DMS 273 (cell line): ENCODE data around the gene SLC25A43.
"Not testable (repeated sequence)": the region's sequence is repeated elsewhere in the genome, so short reads cannot be mapped to it uniquely, and the experiment has no call there.

Experiments
- DNase-seq: peaks from one replicate; lab custom pipeline; 2025; ENCODE audit not compliant: unreplicated experiment; lab: John Stamatoyannopoulos, UW

Gene SLC25A43

DNA sequence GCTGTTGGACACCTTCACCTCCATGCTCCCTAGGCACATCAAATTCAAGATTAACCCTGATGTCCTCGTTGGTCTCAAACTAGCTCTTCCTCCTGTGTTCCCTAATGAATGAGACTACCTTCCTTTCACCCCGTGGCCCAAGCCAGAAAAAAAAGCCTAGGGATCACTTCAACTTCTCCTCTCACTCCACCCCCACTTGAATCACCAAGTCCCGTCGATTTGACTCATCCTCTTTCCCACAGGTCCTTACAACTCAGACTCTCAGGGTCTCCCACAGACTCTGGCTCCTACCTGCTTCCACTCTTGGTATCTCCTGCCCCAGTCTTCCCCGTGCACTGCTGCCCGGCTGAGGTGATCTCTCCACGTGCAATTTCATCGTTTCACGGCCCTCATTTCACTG is 8.5 kb downstream of the SLC25A43 start:
- no peak for DNase-seq

DNA sequence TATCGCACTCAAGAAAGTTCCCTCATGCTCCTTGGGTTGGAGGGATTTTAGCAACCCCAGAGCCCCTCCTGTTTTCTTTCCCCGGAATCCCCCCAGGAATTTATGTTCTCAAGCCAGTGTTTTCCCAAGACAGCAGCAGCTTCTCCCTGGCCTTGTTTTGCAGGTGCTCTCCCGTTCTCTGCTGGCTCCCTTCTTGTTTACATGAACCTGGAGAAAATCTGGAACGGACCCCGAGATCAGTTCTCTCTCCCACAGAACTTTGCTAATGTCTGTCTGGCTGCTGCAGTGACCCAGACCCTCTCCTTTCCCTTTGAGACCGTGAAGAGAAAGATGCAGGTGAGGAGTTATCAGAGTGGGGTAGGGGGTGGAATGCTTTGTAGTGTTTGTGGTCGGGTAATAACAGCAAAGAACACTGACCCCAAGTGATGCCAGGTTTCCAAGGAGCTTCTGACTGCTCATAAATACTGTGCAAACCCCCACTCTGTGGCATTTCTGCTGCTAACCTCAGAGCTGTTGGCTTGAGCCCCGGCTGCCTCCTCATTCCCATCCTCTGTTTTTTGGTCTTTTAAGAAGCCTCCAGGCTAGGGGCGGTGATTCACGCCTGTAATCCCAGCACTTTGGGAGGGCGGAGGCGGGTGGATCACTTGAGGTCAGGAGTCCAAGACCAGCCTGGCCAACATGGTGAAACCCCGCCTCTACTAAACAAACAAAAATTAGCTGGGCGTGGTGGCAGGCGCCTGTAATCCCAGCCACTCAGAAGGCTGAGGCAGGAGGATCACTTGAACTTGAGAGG is 11.1 kb downstream of the SLC25A43 start:
- no peak for DNase-seq

DNA sequence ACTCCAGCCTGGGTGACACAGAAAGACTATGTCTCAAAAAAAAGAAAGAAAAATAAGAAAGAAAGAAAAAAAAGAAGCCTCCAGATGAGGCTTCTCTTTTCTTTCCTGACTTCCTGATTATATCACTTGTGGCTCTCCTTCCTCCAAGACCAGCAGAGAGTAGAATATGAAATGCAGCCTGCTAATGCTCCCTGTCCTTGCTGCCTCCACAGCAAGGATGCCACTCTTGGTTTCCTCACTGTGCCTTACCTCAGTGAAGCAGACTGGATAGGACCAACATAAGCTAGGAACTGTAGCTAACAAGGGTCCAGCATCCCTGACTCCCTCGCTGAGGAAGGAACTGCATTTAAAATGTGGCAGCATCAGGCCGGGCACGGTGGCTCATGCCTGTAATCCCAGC is 11.7 kb downstream of the SLC25A43 start:
- no peak for DNase-seq

DNA sequence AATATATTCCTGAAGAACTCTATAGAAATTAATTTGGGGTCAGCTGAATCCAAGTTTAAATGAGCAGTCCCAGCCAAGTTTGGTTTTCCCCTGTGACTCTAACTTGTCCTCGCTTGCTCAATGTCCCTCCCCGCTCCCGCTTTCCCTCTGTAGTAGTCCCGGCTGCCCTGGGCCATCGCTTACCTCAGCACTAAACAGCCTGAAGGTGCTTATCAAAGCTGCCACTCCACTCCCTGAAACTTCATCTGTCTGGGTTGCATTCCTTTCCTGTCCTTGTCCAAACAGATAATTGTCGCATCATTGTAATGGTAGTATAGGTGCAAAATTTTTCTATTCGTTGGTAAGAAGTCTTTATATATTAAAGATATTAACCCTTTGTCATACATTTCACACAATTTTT is 12.8 kb downstream of the SLC25A43 start:
- no peak for DNase-seq

DNA sequence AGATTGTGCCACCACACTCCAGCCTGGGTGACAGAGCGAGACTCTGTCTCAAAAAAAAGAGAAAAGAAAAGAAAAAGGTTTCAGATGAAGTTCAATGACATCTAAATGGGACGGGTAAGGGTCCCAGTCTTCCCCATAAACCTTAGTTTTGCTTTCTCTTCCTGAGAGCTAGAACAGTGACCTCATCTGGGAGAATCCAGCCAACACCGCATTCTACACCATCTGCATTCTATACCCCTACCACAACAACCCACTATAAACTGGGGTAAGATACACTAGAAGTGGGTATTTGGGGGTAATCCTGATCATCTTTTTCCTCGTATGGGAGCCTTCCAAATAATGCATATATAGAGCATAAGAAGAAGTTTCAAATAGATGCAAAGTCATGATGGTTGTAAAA is 18.2 kb downstream of the SLC25A43 start:
- no peak for DNase-seq

DNA sequence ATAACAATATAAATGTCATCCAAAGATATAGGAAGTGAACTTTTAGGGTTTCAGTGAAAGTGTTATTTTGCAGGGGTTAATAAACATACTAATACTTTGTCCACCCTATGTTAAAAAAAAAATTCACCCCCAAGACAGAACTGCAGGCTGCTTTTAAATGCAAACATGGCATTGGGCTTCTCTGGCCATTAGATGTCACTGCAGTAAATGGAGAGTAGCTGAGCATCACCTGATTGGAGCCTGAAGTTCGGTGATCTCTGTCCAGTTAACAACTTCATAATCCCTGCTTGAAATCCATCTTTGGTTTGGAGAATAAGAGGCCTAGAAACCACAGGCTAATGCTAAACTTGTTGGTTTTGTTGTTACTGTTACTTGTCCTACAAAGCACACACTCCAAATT is 18.7 kb downstream of the SLC25A43 start:
- DNase-seq, result peak; percentile 20

DNA sequence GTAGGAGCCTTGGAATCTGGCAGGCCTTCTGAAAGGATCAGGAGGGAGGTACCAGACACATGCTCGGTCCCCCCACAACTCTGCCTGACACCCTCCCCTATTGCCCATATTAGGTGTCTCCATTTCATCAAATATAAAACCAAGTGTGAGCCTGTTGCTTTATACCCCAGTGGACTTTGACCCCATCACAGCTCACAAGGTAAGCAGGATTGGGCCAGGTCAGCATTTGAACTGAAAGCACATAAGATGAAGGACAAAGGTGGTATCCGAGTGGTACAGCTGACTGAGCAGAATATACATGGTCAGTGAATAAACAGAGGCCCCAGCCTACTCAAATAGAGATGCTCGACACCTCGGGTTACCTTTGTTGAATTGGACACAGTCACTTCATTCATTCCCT is 20.0 kb downstream of the SLC25A43 start:
- DNase-seq, result no peak

DNA sequence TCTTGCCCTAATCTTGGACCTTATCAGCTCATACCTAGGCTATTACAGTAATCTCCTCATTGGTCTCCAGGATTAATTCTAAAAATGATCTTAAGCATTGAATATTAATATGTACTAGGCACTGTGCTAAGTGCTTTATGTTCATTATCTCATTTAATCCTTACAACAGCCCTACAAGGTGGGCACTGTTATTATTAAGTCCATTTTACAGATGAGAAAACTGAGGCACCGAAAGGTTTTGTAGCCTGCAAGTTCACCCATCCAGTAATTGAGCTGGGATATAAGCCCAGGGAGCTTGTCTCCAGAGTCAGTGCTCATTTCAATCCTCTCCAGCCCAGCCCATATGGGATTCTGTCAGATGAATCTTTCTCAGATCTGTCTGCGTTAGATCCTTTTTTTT is 20.8 kb downstream of the SLC25A43 start:
- no peak for DNase-seq

DNA sequence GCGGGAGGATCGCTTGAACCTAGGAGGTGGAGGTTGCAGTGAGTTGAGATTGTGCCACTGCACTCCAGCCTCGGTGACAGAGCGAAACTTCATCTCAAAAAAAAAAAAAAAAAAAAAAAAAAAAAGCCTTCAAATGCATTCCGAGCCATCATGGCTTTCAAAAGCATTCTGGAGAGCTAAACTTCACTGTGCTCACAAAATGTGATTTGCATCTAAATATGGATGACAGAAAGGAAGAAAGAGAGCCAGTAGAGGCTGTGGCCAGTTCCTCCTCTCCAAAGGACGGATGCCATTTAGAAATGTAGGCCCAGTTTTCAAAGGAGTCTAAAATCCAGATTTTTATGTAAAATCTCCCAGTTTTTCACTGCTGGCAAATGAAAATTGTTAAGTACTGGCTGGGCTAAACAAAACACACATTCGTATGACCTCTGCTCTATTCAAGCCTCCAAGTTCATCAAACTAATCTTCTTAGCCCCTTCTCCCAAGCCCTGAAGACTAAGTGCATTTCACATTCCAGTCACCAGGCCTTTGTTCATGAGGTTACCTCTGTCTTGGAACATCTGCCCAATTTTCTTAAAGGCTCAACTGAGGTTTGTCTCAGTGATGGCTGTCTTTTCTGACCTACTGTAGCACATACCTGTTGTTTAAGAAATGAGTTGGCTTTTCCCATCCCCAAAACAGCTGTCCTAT is 22.0 kb downstream of the SLC25A43 start:
- no peak for DNase-seq

DNA sequence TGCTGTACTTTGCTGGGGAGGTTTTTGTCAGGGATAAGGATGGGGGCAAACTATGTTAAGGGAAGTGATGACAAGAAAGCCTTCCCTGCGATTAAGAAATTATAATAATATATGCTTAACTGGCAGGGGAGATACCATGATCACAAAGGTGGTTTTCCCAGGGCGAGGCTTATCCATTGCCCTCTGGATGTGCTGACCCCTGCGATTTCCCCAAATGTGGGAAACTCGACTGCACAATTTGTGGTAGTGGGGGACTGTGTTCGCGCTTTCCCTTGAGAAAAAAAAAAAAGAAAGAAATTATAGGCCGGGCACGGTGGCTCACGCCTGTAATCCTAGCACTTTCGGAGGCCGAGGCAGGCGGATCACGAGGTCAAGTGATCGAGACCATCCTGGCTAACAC is 24.5 kb downstream of the SLC25A43 start:
- DNase-seq, result no peak

DNA sequence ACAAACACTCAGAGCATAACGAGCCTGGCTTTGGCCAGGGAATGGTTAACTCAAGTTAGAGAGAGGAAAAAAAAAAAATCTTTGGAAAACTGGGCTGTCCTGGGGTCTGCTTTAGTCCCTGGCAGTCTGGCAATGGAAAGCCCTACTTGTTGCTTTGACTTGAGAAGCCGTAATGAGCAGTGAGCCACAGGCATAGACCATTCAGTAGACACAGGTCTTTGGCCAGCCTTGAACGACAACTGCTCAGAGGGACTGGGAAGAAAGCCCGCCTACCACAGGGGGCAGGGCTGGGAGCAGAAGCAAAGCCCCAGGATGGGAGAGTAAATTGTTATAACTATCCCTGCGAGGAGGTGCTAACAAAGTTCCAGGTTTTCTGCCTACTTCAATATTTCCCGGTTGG is 25.9 kb downstream of the SLC25A43 start:
- DNase-seq, result no peak

DNA sequence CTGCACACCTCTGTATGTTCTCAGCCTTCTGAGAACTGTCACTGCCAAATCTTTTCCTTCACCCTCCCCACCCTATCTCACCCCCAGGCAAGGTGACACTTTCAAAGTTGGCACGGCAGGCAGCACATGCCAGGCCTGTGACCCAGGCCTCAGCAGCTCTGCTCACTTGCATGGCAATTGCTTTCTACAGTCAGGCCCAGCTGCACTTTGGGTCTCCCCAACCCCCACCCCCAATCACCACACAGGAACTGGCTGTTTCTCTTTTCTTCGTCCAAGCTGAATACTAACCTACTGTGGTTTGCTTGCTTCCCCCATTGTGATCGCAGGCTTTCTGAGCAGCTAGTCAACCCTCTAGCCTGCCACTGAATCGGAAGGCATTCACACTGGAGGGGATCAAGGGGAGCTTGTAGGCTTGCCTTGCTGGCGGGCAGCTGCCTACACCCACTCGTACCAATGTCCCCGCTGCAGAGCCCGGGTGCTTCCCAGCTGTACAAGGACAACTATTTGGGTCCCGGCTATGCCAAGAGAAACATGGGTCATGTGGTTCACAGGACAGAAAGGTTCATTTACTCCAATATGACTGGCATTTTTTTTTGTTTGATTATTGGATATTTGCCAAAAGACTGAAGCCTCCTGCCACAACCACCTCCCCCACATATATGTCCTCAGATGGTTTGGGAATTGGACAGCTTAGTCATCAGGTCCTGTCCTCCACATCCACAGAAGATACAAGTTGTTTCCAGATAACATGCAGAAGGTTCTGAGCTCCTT is 28.1 kb downstream of the SLC25A43 start:
- no peak for DNase-seq

DNA sequence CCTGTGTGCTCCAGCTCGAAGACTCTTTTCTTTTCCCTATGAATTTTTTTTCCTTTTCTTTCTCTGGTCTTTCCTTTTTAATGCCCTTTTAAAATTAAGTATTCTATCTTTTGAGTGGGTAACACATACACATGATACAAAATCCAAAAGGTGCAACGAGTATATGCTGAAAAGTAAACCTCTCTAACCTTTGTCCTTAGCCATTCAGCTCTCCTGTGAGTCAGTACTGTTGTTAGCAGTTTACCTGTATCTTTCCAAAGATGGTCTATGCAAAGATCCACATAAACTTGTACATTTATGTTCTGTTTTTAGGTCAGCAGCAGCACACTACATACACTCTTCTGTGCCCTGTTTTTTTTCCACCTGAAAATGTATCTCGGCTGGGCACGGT is 28.7 kb downstream of the SLC25A43 start:
- no peak for DNase-seq

DNA sequence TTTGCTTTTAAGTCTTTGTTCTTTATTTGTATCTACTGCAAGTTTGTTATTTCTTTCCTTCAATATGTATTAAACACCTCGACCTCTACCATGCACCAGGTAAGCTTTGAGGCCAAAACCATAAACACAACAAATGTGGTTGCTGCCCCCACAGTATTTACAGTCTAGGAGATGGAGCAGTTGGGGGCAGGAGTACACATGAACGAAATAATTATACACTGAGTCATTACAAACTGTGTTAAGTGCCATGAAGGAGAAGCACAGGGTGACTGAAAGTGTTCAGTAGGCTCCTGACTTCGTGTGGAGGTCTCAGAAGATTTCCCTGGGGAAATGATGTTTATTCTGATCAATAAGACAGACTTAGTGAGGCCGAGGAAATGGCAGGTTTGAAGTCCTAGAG is 30.3 kb downstream of the SLC25A43 start:
- no peak for DNase-seq

DNA sequence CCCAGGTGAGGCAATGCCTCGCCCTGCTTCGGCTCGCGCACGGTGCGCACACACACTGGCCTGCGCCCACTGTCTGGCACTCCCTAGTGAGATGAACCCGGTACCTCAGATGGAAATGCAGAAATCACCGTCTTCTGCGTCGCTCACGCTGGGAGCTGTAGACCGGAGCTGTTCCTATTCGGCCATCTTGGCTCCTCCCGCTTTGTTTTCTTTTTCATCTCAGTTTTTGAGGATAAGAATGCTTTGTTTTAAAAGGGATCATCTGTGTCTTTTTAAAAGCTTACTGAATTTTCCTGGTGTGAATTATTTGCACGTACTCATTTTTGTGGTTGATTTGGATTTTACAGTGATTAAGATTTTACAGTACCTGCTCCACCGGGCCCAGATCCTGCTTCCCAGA is 42.2 kb downstream of the SLC25A43 start:
- not testable (repeated sequence) for DNase-seq

DNA sequence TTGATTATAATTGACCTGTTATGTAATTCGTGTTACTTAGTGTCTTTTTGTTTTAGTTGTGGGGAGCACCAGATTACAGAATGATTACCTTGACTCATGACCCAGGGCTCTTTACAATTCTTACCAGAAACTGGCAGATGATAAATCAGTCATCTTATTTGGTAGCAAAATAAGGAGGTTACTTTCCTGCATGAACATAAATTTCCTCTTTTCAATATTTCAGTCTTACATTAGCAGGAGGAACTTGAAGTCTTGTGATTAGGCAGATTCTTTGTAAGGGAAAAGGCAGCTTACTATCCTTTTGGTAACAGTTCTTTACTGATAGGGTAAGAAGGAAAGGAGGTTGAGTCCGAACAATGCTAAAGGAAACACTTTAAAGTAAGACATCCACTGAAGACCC is 43.1 kb downstream of the SLC25A43 start:
- DNase-seq, result no peak

DNA sequence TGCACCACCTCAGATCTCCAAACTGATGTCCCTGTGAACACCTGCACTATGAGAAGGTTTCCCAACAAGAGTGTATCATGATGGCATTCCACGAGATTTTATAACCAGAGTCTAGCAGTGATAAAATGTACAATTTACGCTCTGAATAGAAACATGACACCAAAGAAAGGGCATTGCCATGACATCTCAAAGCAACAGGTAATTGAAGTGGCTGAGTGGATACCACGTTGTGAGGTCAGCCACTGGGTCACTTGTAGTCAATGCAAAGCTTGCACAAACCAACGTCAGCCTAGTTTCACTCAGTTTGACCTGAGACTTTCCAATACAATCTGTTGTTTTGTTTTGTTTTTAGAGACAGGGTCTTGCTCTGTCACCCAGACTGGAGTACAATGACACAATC is 54.1 kb downstream of the SLC25A43 start:
- DNase-seq, result no peak

DNA sequence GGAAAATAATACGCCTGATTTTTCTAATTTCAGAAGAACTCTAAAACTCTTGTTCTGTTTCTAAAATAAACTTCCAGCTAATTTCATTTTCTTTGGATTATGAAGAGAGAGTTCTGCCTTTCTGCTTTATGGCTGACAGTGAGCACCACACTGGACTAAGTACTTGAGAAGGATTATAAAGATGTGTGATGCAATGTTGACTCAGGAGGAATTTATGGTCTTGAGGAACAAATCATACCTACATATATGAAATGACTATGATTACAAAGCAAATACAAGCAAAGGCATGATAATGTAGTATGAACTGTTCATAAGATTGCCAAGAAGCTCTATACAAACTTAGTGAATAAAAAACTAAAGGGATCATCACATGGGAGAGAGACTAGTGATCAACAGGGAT is 56.1 kb downstream of the SLC25A43 start:
- DNase-seq, result no peak

DNA sequence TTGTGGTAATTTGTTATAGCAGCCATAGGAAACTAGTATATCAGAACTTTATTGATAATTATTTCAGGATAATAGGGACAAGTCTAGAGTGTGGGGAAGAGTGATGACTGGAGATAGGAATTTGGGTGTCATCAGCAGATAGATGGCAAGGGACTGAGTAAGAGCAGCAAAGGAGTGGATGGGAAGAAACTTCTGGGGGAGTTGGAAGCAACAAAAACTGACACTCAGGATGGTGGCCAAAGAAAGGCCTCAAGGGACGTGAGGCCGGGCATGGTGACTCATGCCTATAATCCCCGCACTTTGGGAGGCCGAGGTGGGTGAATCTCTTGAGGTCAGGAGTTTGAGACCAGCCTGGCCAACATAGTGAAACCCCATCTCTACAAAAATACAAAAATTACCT is 60.0 kb downstream of the SLC25A43 start:
- DNase-seq, result no peak

DNA sequence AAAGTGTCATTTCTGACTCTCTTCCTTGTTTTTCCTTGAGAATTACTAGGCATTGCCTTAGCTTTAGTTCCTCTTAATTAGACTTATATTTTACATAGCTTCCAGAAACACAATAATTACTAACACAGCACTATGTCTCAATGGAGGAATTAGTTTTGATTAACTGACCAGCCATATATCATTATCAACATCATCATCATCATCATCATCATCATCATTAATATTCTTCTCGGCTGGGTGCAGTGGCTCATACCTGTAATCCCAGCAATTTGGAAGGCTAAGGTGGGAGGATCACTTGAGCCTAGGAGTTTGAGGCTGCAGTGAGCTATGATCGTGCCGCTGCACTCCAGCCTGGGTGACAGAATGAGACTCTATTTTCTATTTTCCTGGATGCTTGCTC is 66.4 kb downstream of the SLC25A43 start:
- DNase-seq, result no peak

DNA sequence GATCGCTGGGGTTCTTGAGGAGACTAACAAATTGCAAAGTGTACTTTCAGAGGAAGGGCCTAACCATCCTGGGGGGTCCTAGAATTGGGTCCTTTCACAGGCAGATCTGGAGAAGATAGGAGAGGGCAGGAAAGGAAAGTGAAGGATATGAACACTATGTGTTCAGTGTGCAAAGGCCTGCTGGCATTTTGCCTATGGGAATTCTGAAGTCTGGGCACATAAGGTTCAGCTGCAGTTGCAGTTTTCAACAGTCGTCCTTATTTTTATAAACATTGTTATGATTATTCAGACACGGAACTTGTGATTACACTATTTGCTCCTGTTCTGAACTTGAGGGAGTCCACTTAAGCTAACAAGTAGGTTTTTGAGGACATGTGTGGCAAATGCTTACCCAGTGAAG is 67.8 kb downstream of the SLC25A43 start:
- DNase-seq, result no peak

DNA sequence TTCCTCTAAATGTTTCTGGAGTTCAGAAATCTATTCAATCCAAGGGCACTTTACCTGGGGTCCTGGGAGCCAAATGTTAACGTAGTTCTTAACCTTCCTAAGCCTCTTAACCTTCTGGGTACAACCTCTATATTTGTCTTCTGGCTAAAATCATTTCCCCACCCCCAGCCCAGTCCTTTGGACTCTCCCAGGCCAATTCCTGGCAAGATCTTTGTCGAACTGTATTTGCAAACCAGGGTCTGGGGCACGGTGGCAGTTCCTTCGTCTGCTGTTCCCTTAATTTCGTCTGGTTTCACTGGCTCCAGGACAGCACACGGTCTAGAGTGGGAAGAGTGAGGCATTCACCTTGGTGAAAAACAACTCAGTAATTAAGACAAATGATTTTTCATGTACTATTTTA is 68.3 kb downstream of the SLC25A43 start:
- no peak for DNase-seq
